ENCODE results near the gene RIMBP2. TPM values are rescaled to one million over a fixed set of nuclear protein-coding genes. Genes with fewer than 3 reads are reported as not detected.

The RIMBP2 gene
- total RNA-seq, 4 donors from 2014 or later, result 0.83 to 1.8 (median 1.4) TPM

GRCh38 chr12:130566446-130567155 lies 149.5 kb downstream of the RIMBP2 start:
- Histone ChIP-seq H3K4me1 (no peaks in the 10 kb centered on the region), H3K4me3 (no peak overlapping the region), H3K36me3 (no peaks in the 10 kb centered on the region), H3K27me3 (no peaks in the 10 kb centered on the region), H3K27ac (replicated peaks in 1 of 4) (no peak overlapping the region), H3K9me3 (peaks cover 0 to 24% (median 17%) of the 10 kb centered on the region in 4 donors)
- DNase-seq (ENCODE audit: extremely low spot score), result no peak
- 75% methylated on average over 6 of the region's 6 CpGs for WGBS
- intact Hi-C loops (cut with DNase I), result no loop called here
- TF ChIP-seq, protein P1, sequence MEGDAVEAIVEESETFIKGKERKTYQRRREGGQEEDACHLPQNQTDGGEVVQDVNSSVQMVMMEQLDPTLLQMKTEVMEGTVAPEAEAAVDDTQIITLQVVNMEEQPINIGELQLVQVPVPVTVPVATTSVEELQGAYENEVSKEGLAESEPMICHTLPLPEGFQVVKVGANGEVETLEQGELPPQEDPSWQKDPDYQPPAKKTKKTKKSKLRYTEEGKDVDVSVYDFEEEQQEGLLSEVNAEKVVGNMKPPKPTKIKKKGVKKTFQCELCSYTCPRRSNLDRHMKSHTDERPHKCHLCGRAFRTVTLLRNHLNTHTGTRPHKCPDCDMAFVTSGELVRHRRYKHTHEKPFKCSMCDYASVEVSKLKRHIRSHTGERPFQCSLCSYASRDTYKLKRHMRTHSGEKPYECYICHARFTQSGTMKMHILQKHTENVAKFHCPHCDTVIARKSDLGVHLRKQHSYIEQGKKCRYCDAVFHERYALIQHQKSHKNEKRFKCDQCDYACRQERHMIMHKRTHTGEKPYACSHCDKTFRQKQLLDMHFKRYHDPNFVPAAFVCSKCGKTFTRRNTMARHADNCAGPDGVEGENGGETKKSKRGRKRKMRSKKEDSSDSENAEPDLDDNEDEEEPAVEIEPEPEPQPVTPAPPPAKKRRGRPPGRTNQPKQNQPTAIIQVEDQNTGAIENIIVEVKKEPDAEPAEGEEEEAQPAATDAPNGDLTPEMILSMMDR (IDR thresholded peaks at IDR 0.05), result no peak
- TF ChIP-seq POLR2AphosphoS5 (IDR thresholded peaks at IDR 0.05) (no peak), POLR2A (IDR thresholded peaks at IDR 0.05; ENCODE audit: low read depth) (no peak), EP300 (IDR thresholded peaks at IDR 0.05) (no peak)

DNA sequence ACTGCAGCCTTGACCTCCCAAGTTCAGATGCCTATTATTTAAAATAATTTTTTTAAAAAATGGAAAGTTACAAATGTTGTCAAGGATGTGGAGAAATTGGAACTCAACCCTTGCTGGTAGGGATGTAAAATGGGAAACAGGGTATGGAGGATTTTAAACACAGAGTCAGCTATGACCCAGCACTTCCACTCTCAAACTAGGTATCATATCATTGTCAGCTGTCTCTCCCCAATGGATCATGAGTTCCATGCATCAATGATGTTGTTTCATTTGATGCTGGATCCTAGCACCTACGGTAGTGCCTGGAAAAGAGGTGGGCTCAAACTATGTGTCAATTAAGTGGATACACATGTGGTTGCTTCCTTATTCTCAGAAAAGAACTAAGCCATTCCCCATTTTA lies 150.9 kb downstream of the RIMBP2 start:
- WGBS, result 87% methylated on average over 1 of the region's 1 CpG

GRCh38 chr12:130563323-130563722 lies 152.8 kb downstream of the RIMBP2 start:
- Histone ChIP-seq H3K27me3 (peaks cover 0 to 9% (median 0%) of the 10 kb centered on the region in 4 donors), H3K9me3 (peaks cover 0 to 24% (median 17%) of the 10 kb centered on the region in 4 donors), H3K4me3 (no peak overlapping the region), H3K4me1 (no peaks in the 10 kb centered on the region), H3K36me3 (no peaks in the 10 kb centered on the region), H3K27ac (replicated peaks in 1 of 4) (no peak overlapping the region)
- TF ChIP-seq, protein P1 (IDR thresholded peaks at IDR 0.05), result no peak
- TF ChIP-seq POLR2AphosphoS5 (IDR thresholded peaks at IDR 0.05), result no peak
- TF ChIP-seq EP300 (IDR thresholded peaks at IDR 0.05), result no peak
- TF ChIP-seq POLR2A (IDR thresholded peaks at IDR 0.05; ENCODE audit: low read depth), result no peak
- intact Hi-C loops (cut with DNase I), result no loop called here
- no peak for DNase-seq (ENCODE audit: extremely low spot score)
- 64% methylated on average over 2 of the region's 2 CpGs for WGBS

More for the DNA sequence above, 150.9 kb downstream of the RIMBP2 start:
- intact Hi-C loops (cut with DNase I), result no loop called here
- Histone ChIP-seq H3K27ac (replicated peaks in 1 of 4) (no peak overlapping the region), H3K4me3 (no peak overlapping the region), H3K36me3 (no peaks in the 10 kb centered on the region), H3K9me3 (peaks cover 0 to 24% (median 17%) of the 10 kb centered on the region in 4 donors), H3K4me1 (no peaks in the 10 kb centered on the region), H3K27me3 (no peaks in the 10 kb centered on the region)
- DNase-seq (ENCODE audit: extremely low spot score), result no peak
- TF ChIP-seq POLR2A (IDR thresholded peaks at IDR 0.05; ENCODE audit: low read depth), result no peak
- TF ChIP-seq, protein P1 (IDR thresholded peaks at IDR 0.05), result no peak
- no peak for TF ChIP-seq POLR2AphosphoS5 (IDR thresholded peaks at IDR 0.05)
- no peak for TF ChIP-seq EP300 (IDR thresholded peaks at IDR 0.05)

DNA sequence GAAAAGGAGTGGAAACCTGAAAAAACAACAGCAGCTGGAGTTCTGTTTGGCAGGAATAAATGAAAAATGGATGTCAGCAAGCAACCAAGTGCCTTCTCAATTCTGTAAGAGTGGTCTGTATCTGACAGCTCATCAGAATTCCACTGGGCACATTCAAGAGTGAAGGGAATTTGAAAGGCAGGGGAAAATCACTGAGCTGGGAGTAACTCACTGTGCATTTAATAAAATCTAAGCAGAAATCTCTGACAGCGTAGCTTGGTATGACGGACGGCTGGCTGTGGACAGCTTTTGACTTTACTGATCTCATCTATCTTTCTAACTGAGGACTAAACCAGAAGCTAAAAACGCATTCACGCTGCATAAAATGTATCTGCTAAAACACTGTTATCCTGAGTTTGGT lies 153.4 kb downstream of the RIMBP2 start:
- Histone ChIP-seq H3K27me3 (peaks cover 0 to 9% (median 0%) of the 10 kb centered on the region in 4 donors), H3K36me3 (no peaks in the 10 kb centered on the region), H3K4me3 (no peak overlapping the region), H3K27ac (replicated peaks in 1 of 4) (no peak overlapping the region), H3K9me3 (peaks cover 0 to 24% (median 17%) of the 10 kb centered on the region in 4 donors), H3K4me1 (no peaks in the 10 kb centered on the region)
- intact Hi-C loops (cut with DNase I), result no loop called here
- DNase-seq (ENCODE audit: extremely low spot score), result no peak
- no peak for TF ChIP-seq POLR2AphosphoS5 (IDR thresholded peaks at IDR 0.05)
- no peak for TF ChIP-seq EP300 (IDR thresholded peaks at IDR 0.05)
- TF ChIP-seq POLR2A (IDR thresholded peaks at IDR 0.05; ENCODE audit: low read depth), result no peak
- TF ChIP-seq, protein P1 (IDR thresholded peaks at IDR 0.05), result no peak
- WGBS, result 70% methylated on average over 5 of the region's 5 CpGs
